Neural progenitor cell (in vitro differentiated cells): ENCODE measurements around the gene C6orf47.

ENCODE experiments used
- EZH2 ChIP-seq: fragments of 200-600 bp; sonication (generic); IDR thresholded peaks from 2 replicates; pipeline ENCODE4 v1.6.1; 2017; ENCODE audit warnings: antibody characterized with exemption, mild to moderate bottlenecking, moderate library complexity
- TF ChIP-seq, protein P1 (sequence below): fragments of 200-600 bp; sonication (generic); IDR thresholded peaks from 2 replicates; pipeline ENCODE4 v1.5.1; 2017; ENCODE audit warnings: antibody characterized with exemption, mild to moderate bottlenecking

DNA sequence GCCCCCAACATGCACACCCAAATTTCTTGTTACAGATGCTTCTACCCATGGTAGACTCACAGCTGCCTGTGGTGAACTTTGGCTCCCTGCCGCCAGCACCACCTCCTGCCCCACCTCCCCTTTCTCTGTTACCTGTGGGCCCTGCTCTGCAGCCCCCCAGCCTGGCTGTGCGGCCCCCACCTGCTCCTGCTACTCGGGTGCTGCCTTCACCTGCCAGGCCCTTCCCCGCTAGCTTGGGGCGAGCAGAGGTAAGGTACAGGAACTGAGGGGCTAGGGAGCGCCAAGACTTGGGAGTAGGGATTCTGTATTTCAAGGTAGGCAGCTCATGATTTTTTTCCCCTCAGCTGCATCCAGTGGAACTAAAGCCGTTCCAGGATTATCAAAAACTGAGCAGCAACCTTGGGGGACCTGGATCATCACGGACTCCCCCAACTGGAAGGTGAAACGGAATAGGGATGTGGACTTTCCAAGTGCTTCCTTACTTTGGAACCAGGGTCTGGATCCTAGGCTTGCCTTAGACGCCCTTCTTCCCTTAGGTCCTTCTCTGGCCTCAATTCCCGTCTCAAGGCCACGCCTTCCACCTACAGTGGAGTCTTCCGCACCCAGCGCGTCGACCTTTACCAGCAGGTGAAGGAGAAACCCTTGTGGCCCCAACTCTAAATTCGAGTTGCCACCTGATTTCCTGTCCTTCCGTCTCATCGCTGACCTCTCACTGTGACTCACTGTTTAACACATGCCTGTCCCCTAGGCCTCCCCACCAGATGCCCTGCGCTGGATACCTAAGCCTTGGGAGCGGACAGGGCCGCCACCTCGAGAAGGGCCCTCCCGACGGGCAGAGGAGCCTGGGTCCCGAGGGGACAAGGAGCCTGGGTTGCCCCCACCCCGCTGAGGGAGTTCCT is 23.6 kb downstream of the C6orf47 start:
- TF ChIP-seq EZH2: no peak
- TF ChIP-seq, protein P1, sequence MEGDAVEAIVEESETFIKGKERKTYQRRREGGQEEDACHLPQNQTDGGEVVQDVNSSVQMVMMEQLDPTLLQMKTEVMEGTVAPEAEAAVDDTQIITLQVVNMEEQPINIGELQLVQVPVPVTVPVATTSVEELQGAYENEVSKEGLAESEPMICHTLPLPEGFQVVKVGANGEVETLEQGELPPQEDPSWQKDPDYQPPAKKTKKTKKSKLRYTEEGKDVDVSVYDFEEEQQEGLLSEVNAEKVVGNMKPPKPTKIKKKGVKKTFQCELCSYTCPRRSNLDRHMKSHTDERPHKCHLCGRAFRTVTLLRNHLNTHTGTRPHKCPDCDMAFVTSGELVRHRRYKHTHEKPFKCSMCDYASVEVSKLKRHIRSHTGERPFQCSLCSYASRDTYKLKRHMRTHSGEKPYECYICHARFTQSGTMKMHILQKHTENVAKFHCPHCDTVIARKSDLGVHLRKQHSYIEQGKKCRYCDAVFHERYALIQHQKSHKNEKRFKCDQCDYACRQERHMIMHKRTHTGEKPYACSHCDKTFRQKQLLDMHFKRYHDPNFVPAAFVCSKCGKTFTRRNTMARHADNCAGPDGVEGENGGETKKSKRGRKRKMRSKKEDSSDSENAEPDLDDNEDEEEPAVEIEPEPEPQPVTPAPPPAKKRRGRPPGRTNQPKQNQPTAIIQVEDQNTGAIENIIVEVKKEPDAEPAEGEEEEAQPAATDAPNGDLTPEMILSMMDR: no peak
